Measurements from ENCODE around the gene GAREM1. TPM values are rescaled to one million over a fixed set of nuclear protein-coding genes. Genes with fewer than 3 reads are reported as not detected.

Gene GAREM1
- polyA plus RNA-seq, 1 experiment: 0.37 TPM

- ChIA-PET CTCF (interaction anchor here (1.2 kb wide), 1 partner anchor 131 kb away, joined by 3 read pairs; no protein-coding TSS in a partner anchor), POLR2A (no interaction called here)
- no peak for TF ChIP-seq CTCF (IDR thresholded peaks at IDR 0.05; ENCODE audit: insufficient read depth, low read depth, low read length)
- DNase-seq (ENCODE audit: low read depth): no peak
- Histone ChIP-seq H3K4me3 (ENCODE audit: low read depth, low read length) (no peak overlapping the region), H3K27me3 (ENCODE audit: control insufficient read depth, insufficient read depth, low read length) (no peaks in the 10 kb centered on the region), H3K36me3 (ENCODE audit: control insufficient read depth, insufficient read depth, low read length) (no peaks in the 10 kb centered on the region)
Measured at GRCh38 chr18:32420084-32420750, 50.5 kb downstream of the GAREM1 start.

GRCh38 chr18:32418148-32418547 is 52.5 kb downstream of the GAREM1 start:
- TF ChIP-seq CTCF (IDR thresholded peaks at IDR 0.05; ENCODE audit: insufficient read depth, low read depth, low read length): no peak
- no peaks in the 10 kb centered on the region for H3K36me3 ChIP-seq (ENCODE audit: control insufficient read depth, insufficient read depth, low read length)
- H3K4me3 ChIP-seq (ENCODE audit: low read depth, low read length): no peak overlapping the region
- POLR2A ChIA-PET: no interaction called here
- CTCF ChIA-PET: no interaction called here
- H3K27me3 ChIP-seq (ENCODE audit: control insufficient read depth, insufficient read depth, low read length): no peaks in the 10 kb centered on the region
- no peak for DNase-seq (ENCODE audit: low read depth)

- Histone ChIP-seq H3K4me3 (ENCODE audit: low read depth, low read length) (no peak overlapping the region), H3K27me3 (ENCODE audit: control insufficient read depth, insufficient read depth, low read length) (no peaks in the 10 kb centered on the region), H3K36me3 (ENCODE audit: control insufficient read depth, insufficient read depth, low read length) (no peaks in the 10 kb centered on the region)
- ChIA-PET POLR2A (no interaction called here), CTCF (no interaction called here)
- no peak for DNase-seq (ENCODE audit: low read depth)
- no peak for TF ChIP-seq CTCF (IDR thresholded peaks at IDR 0.05; ENCODE audit: insufficient read depth, low read depth, low read length)
Measured at GRCh38 chr18:32405588-32405987, 65.1 kb downstream of the GAREM1 start.

- Histone ChIP-seq H3K27me3 (ENCODE audit: control insufficient read depth, insufficient read depth, low read length) (no peaks in the 10 kb centered on the region), H3K4me3 (ENCODE audit: low read depth, low read length) (no peak overlapping the region), H3K36me3 (ENCODE audit: control insufficient read depth, insufficient read depth, low read length) (no peaks in the 10 kb centered on the region)
- TF ChIP-seq CTCF (IDR thresholded peaks at IDR 0.05; ENCODE audit: insufficient read depth, low read depth, low read length): no peak
- no peak for DNase-seq (ENCODE audit: low read depth)
- POLR2A ChIA-PET: no interaction called here
- CTCF ChIA-PET: no interaction called here
Measured at GRCh38 chr18:32401621-32402020, 69.1 kb downstream of the GAREM1 start.

- POLR2A ChIA-PET: no interaction called here
- DNase-seq (ENCODE audit: low read depth): no peak
- no peak for TF ChIP-seq CTCF (IDR thresholded peaks at IDR 0.05; ENCODE audit: insufficient read depth, low read depth, low read length)
- no peaks in the 10 kb centered on the region for H3K27me3 ChIP-seq (ENCODE audit: control insufficient read depth, insufficient read depth, low read length)
- H3K4me3 ChIP-seq (ENCODE audit: low read depth, low read length): no peak overlapping the region
- H3K36me3 ChIP-seq (ENCODE audit: control insufficient read depth, insufficient read depth, low read length): no peaks in the 10 kb centered on the region
- CTCF ChIA-PET: no interaction called here
Measured at GRCh38 chr18:32393407-32393806, 77.3 kb downstream of the GAREM1 start.

Measured in BJ (cell line).